Measurements from ENCODE around the gene VWA8.
"Not testable (repeated sequence)": the region's sequence is repeated elsewhere in the genome, so short reads cannot be mapped to it uniquely, and the experiment has no call there.

VWA8 gene

DNA sequence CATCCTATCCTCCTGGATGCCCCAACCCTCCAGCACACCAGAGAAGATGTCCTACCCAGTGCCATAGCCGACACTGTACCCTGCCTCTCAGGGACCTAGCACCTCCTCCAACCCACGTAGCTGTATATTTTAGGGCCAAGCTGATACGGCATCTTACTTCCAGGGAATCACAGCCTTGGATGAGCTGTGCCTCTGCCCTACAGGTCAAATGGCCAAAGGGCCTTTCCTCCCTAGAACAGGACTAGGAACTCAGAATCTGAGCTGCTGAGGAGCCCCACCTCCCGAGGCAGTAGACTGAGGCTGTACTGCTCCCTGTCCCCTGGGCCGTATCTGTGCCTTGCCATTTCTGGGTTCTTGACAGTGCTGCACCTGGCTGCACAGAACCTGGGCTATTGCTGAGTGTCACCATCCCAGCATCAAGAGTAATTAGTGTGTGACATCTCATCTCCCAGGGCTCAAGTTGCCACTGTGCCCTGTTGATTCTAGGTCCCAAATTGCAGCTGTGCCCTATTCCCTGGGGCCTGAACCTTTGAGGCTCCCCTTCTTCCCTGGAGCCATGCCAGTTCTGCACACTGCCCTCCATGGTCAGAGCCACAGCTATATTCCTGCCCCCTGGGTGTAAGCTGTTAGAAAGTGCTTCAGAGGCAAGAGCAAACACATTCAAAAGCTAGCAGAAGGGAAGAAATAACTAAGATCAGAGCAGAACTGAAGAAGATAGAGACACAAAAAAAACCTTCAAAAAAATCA is 41.0 kb downstream of the VWA8 start:
- Histone ChIP-seq H3K9me3 (ENCODE audit: low read length) (peaks cover 13% of the 10 kb centered on the region), H3K4me3 (ENCODE audit: low read depth in 1 of 2, low read length in 2 of 2) (no peak overlapping the region), H3K4me1 (ENCODE audit: insufficient read depth, low read length) (peaks cover 20% of the 10 kb centered on the region)

GRCh38 chr13:41919031-41919740 is 41.7 kb downstream of the VWA8 start:
- H3K9ac ChIP-seq (ENCODE audit: low read length) = no peak overlapping the region
- peaks cover 27% of the 10 kb centered on the region for H3K4me1 ChIP-seq (ENCODE audit: insufficient read depth, low read length)
- peaks cover 10% of the 10 kb centered on the region for H3K9me3 ChIP-seq (ENCODE audit: low read length)
- H3K27ac ChIP-seq (ENCODE audit: low read depth, low read length) = no peak overlapping the region
- no peaks in the 10 kb centered on the region for H3K36me3 ChIP-seq (ENCODE audit: insufficient read depth, low read length)
- no peak overlapping the region for H3K4me3 ChIP-seq (ENCODE audit: low read depth in 1 of 2, low read length in 2 of 2)
- H3K27me3 ChIP-seq (ENCODE audit: control insufficient read depth in 1 of 2, insufficient read depth in 2 of 2, low read length in 2 of 2) = no peaks in the 10 kb centered on the region

More for the DNA sequence above, 41.0 kb downstream of the VWA8 start:
- Histone ChIP-seq H3K9ac (ENCODE audit: low read length) (no peak overlapping the region), H3K27ac (ENCODE audit: low read depth, low read length) (no peak overlapping the region), H3K27me3 (ENCODE audit: control insufficient read depth in 1 of 2, insufficient read depth in 2 of 2, low read length in 2 of 2) (no peaks in the 10 kb centered on the region), H3K36me3 (ENCODE audit: insufficient read depth, low read length) (no peaks in the 10 kb centered on the region)

DNA sequence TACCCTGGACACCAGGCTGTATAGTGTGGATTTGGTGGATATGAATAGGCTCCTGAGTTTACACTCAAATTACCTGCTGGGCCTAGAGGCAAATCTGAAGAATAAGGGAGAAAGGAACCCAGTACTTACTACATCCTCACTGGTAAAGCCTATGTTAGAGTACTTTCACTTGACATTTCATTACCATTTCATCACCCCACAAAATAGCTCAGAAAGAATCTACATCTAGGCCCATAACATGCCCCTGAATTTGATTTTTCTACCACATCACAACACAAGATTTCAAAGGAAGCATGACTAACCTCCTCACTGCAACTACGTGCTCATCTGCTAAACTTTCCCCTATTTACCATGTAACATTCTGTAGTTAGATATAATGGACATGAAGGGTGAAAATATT is 43.3 kb downstream of the VWA8 start:
- Histone ChIP-seq H3K27me3 (ENCODE audit: control insufficient read depth in 1 of 2, insufficient read depth in 2 of 2, low read length in 2 of 2) (no peaks in the 10 kb centered on the region), H3K27ac (ENCODE audit: low read depth, low read length) (no peak overlapping the region), H3K4me3 (ENCODE audit: low read depth in 1 of 2, low read length in 2 of 2) (no peak overlapping the region), H3K9ac (ENCODE audit: low read length) (no peak overlapping the region), H3K4me1 (ENCODE audit: insufficient read depth, low read length) (peaks cover 28% of the 10 kb centered on the region), H3K9me3 (ENCODE audit: low read length) (no peaks in the 10 kb centered on the region), H3K36me3 (ENCODE audit: insufficient read depth, low read length) (no peaks in the 10 kb centered on the region)

GRCh38 chr13:41916173-41916954 is 44.5 kb downstream of the VWA8 start:
- Histone ChIP-seq H3K4me3 (ENCODE audit: low read depth in 1 of 2, low read length in 2 of 2) (peak overlapping the region in 1 of 2 donors; percentile 23), H3K27me3 (ENCODE audit: control insufficient read depth in 1 of 2, insufficient read depth in 2 of 2, low read length in 2 of 2) (no peaks in the 10 kb centered on the region), H3K9ac (ENCODE audit: low read length) (no peak overlapping the region), H3K9me3 (ENCODE audit: low read length) (no peaks in the 10 kb centered on the region), H3K4me1 (ENCODE audit: insufficient read depth, low read length) (peaks cover 28% of the 10 kb centered on the region), H3K36me3 (ENCODE audit: insufficient read depth, low read length) (no peaks in the 10 kb centered on the region), H3K27ac (ENCODE audit: low read depth, low read length) (no peak overlapping the region)

- no peaks in the 10 kb centered on the region for H3K27me3 ChIP-seq (ENCODE audit: control insufficient read depth in 1 of 2, insufficient read depth in 2 of 2, low read length in 2 of 2)
- H3K4me3 ChIP-seq (ENCODE audit: low read depth in 1 of 2, low read length in 2 of 2) = no peak overlapping the region
- H3K4me1 ChIP-seq (ENCODE audit: insufficient read depth, low read length) = peaks cover 28% of the 10 kb centered on the region
- no peaks in the 10 kb centered on the region for H3K36me3 ChIP-seq (ENCODE audit: insufficient read depth, low read length)
- no peaks in the 10 kb centered on the region for H3K9me3 ChIP-seq (ENCODE audit: low read length)
- no peak overlapping the region for H3K27ac ChIP-seq (ENCODE audit: low read depth, low read length)
- H3K9ac ChIP-seq (ENCODE audit: low read length) = no peak overlapping the region
These were observed 45.8 kb downstream of the VWA8 start for GRCh38 chr13:41915081-41915480.

DNA sequence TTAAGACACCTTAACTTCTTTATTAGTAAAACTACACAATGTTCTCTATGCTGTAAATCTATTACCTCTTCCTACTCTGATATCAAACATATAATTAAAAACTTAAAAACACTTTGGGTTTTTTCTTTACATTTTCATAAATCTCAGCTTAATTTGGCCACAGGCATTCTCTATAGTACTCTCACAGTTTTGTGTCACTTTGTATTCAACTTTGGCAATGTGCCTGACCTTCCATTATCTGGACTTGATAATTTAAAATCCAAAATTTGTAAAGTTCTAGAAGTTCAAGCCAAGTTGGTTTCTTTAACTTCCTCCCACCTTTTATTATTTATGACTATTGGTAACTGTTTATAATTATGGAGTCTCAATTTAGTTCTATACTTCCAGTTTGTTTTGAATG is 46.4 kb downstream of the VWA8 start:
- no peaks in the 10 kb centered on the region for H3K36me3 ChIP-seq (ENCODE audit: insufficient read depth, low read length)
- no peak overlapping the region for H3K4me3 ChIP-seq (ENCODE audit: low read depth in 1 of 2, low read length in 2 of 2)
- no peaks in the 10 kb centered on the region for H3K9me3 ChIP-seq (ENCODE audit: low read length)
- H3K27ac ChIP-seq (ENCODE audit: low read depth, low read length) = no peak overlapping the region
- no peaks in the 10 kb centered on the region for H3K27me3 ChIP-seq (ENCODE audit: control insufficient read depth in 1 of 2, insufficient read depth in 2 of 2, low read length in 2 of 2)
- H3K9ac ChIP-seq (ENCODE audit: low read length) = no peak overlapping the region
- peaks cover 28% of the 10 kb centered on the region for H3K4me1 ChIP-seq (ENCODE audit: insufficient read depth, low read length)

DNA sequence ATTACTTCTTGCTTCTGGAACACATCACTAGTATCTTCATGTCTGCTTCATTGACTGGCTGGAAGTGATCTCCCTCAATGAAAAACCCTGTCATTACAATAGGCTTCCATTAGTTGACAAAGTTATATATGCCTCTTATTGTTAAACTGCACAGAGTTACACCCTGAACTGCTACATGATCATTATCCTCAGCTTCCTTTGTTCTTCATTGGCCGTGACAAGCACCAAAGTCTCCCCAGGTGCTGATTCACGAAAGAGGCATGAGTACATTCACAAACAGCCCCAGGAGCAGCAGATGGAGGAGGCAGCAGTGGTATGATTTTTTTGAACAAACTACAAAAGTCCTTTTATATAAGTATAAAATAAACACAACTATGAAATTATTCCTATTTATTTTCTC is 51.4 kb downstream of the VWA8 start:
- no peaks in the 10 kb centered on the region for H3K27me3 ChIP-seq (ENCODE audit: control insufficient read depth in 1 of 2, insufficient read depth in 2 of 2, low read length in 2 of 2)
- H3K36me3 ChIP-seq (ENCODE audit: insufficient read depth, low read length) = no peaks in the 10 kb centered on the region
- peaks cover 4% of the 10 kb centered on the region for H3K4me1 ChIP-seq (ENCODE audit: insufficient read depth, low read length)
- H3K9me3 ChIP-seq (ENCODE audit: low read length) = no peaks in the 10 kb centered on the region
- H3K4me3 ChIP-seq (ENCODE audit: low read depth in 1 of 2, low read length in 2 of 2) = no peak overlapping the region
- H3K27ac ChIP-seq (ENCODE audit: low read depth, low read length) = no peak overlapping the region
- no peak overlapping the region for H3K9ac ChIP-seq (ENCODE audit: low read length)

GRCh38 chr13:41905600-41906254 is 55.2 kb downstream of the VWA8 start:
- no peak overlapping the region for H3K9ac ChIP-seq (ENCODE audit: low read length)
- H3K27ac ChIP-seq (ENCODE audit: low read depth, low read length) = no peak overlapping the region
- no peaks in the 10 kb centered on the region for H3K27me3 ChIP-seq (ENCODE audit: control insufficient read depth in 1 of 2, insufficient read depth in 2 of 2, low read length in 2 of 2)
- H3K4me3 ChIP-seq (ENCODE audit: low read depth in 1 of 2, low read length in 2 of 2) = no peak overlapping the region
- H3K36me3 ChIP-seq (ENCODE audit: insufficient read depth, low read length) = no peaks in the 10 kb centered on the region
- H3K4me1 ChIP-seq (ENCODE audit: insufficient read depth, low read length) = no peaks in the 10 kb centered on the region
- no peaks in the 10 kb centered on the region for H3K9me3 ChIP-seq (ENCODE audit: low read length)

DNA sequence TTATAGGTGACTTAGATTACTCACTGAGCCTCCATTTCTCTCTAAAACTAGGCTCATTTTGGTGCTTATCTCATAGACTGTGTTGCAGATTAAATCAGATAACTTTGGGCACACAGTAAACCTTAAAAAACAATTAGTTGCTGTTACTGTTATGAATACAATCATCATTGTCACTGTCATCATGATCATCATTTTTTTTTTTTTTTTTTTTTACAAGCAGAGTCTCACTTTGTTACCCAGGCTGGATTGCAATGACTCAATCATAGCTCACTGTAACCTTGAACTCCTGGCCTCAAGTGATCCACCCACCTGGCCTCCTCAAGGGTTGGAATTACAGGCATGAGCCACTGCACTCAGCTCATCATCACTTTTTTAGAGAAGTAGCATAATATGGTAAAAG is 60.0 kb downstream of the VWA8 start:
- H3K4me3 ChIP-seq (ENCODE audit: low read depth in 1 of 2, low read length in 2 of 2) = no peak overlapping the region
- H3K27ac ChIP-seq (ENCODE audit: low read depth, low read length) = no peak overlapping the region

GRCh38 chr13:41898411-41898810 is 62.5 kb downstream of the VWA8 start:
- H3K27ac ChIP-seq (ENCODE audit: low read depth, low read length); H3K4me3 ChIP-seq (ENCODE audit: low read depth in 1 of 2, low read length in 2 of 2); H3K27me3 ChIP-seq (ENCODE audit: control insufficient read depth in 1 of 2, insufficient read depth in 2 of 2, low read length in 2 of 2); H3K36me3 ChIP-seq (ENCODE audit: insufficient read depth, low read length); H3K4me1 ChIP-seq (ENCODE audit: insufficient read depth, low read length); H3K9ac ChIP-seq (ENCODE audit: low read length); H3K9me3 ChIP-seq (ENCODE audit: low read length): not testable (repeated sequence)

More for the DNA sequence above, 60.0 kb downstream of the VWA8 start:
- H3K9ac ChIP-seq (ENCODE audit: low read length) = no peak overlapping the region
- no peaks in the 10 kb centered on the region for H3K4me1 ChIP-seq (ENCODE audit: insufficient read depth, low read length)
- no peaks in the 10 kb centered on the region for H3K27me3 ChIP-seq (ENCODE audit: control insufficient read depth in 1 of 2, insufficient read depth in 2 of 2, low read length in 2 of 2)
- no peaks in the 10 kb centered on the region for H3K36me3 ChIP-seq (ENCODE audit: insufficient read depth, low read length)
- H3K9me3 ChIP-seq (ENCODE audit: low read length) = no peaks in the 10 kb centered on the region

- Histone ChIP-seq H3K9me3 (ENCODE audit: low read length) (no peaks in the 10 kb centered on the region), H3K36me3 (ENCODE audit: insufficient read depth, low read length) (no peaks in the 10 kb centered on the region), H3K27me3 (ENCODE audit: control insufficient read depth in 1 of 2, insufficient read depth in 2 of 2, low read length in 2 of 2) (no peaks in the 10 kb centered on the region), H3K4me1 (ENCODE audit: insufficient read depth, low read length) (no peaks in the 10 kb centered on the region), H3K9ac (ENCODE audit: low read length) (no peak overlapping the region), H3K27ac (ENCODE audit: low read depth, low read length) (no peak overlapping the region), H3K4me3 (ENCODE audit: low read depth in 1 of 2, low read length in 2 of 2) (no peak overlapping the region)
These were observed 63.8 kb downstream of the VWA8 start for GRCh38 chr13:41897126-41897525.

All from muscle layer of colon (tissue), 2 donors.